ENCODE results near the gene RASGRP4. TPM values are rescaled to one million over a fixed set of nuclear protein-coding genes. Genes with fewer than 3 reads are reported as not detected.
"Not testable (repeated sequence)": the region's sequence is repeated elsewhere in the genome, so short reads cannot be mapped to it uniquely, and the experiment has no call there.

The RASGRP4 gene
- polyA plus RNA-seq, 1 donor: 2.3 TPM

- DNase-seq (ENCODE audit: low read depth): no peak
These were observed 8.2 kb downstream of the RASGRP4 start for GRCh38 chr19:38417544-38418506.

GRCh38 chr19:38417146-38417543 is 8.9 kb downstream of the RASGRP4 start:
- DNase-seq (ENCODE audit: low read depth): no peak

GRCh38 chr19:38413416-38413815 is 12.6 kb downstream of the RASGRP4 start:
- no peak for DNase-seq (ENCODE audit: low read depth)

GRCh38 chr19:38412961-38413360 is 13.1 kb downstream of the RASGRP4 start:
- no peak for DNase-seq (ENCODE audit: low read depth)

GRCh38 chr19:38412491-38412890 is 13.5 kb downstream of the RASGRP4 start:
- no peak for DNase-seq (ENCODE audit: low read depth)

- not testable (repeated sequence) for DNase-seq (ENCODE audit: low read depth)
These were observed 14.1 kb downstream of the RASGRP4 start for GRCh38 chr19:38411898-38412297.

GRCh38 chr19:38411041-38411712 is 14.8 kb downstream of the RASGRP4 start:
- no peak for DNase-seq (ENCODE audit: low read depth)

GRCh38 chr19:38410407-38410806 is 15.6 kb downstream of the RASGRP4 start:
- not testable (repeated sequence) for DNase-seq (ENCODE audit: low read depth)

- no peak for DNase-seq (ENCODE audit: low read depth)
These were observed 16.3 kb downstream of the RASGRP4 start for GRCh38 chr19:38409631-38410133.

GRCh38 chr19:38405276-38405675 is 20.7 kb downstream of the RASGRP4 start:
- DNase-seq (ENCODE audit: low read depth): no peak

GRCh38 chr19:38404858-38405257 is 21.2 kb downstream of the RASGRP4 start:
- no peak for DNase-seq (ENCODE audit: low read depth)

GRCh38 chr19:38402967-38403674 is 22.9 kb downstream of the RASGRP4 start, which contains the start of gene FAM98C:
Gene FAM98C, plus strand, starts transcription at chr19:38403093. Its CDS starts 61 bp downstream, at chr19:38403154.
- DNase-seq (ENCODE audit: low read depth): peak; percentile 89

GRCh38 chr19:38402623-38402966 is 23.4 kb downstream of the RASGRP4 start:
- no peak for DNase-seq (ENCODE audit: low read depth)

GRCh38 chr19:38401148-38401547 is 24.9 kb downstream of the RASGRP4 start:
- DNase-seq (ENCODE audit: low read depth): no peak

GRCh38 chr19:38400361-38400760 is 25.7 kb downstream of the RASGRP4 start:
- no peak for DNase-seq (ENCODE audit: low read depth)

GRCh38 chr19:38399537-38399936 is 26.5 kb downstream of the RASGRP4 start:
- DNase-seq (ENCODE audit: low read depth): no peak

- no peak for DNase-seq (ENCODE audit: low read depth)
These were observed 26.9 kb downstream of the RASGRP4 start for GRCh38 chr19:38399081-38399480.

- no peak for DNase-seq (ENCODE audit: low read depth)
These were observed 30.5 kb downstream of the RASGRP4 start for GRCh38 chr19:38395381-38396114.

GRCh38 chr19:38394488-38394887 is 31.5 kb downstream of the RASGRP4 start:
- no peak for DNase-seq (ENCODE audit: low read depth)

GRCh38 chr19:38392707-38393308 is 33.2 kb downstream of the RASGRP4 start:
- DNase-seq (ENCODE audit: low read depth): no peak

Measured in forelimb muscle (tissue), 1 donor.